Neural crest cell (in vitro differentiated cells): ENCODE data around the gene MRPL43. TPM values are rescaled to one million over a fixed set of nuclear protein-coding genes. Genes with fewer than 3 reads are reported as not detected.

Source experiments
- DNase-seq: peaks from one replicate; pipeline ENCODE4 v3.0.0; 2021; ENCODE audit warnings: low read depth, mixed read lengths, low spot score
- H3K27ac Mint-ChIP-seq: one replicate; pipeline ENCODE4 v1.8.0; 2021; ENCODE audit warnings: mild to moderate bottlenecking, mixed read lengths; ENCODE audit not compliant: unreplicated experiment
- H3K27me3 Mint-ChIP-seq: 2 replicates; pipeline ENCODE4 v1.8.0; 2021; ENCODE audit warnings: low read depth, mild to moderate bottlenecking, mixed read lengths
- H3K36me3 Mint-ChIP-seq: 2 replicates; pipeline ENCODE4 v1.8.0; 2021; ENCODE audit warnings: low read depth, mild to moderate bottlenecking, mixed read lengths
- H3K4me1 Mint-ChIP-seq: 2 replicates; pipeline ENCODE4 v1.8.0; 2021; ENCODE audit warnings: mixed read lengths
- H3K4me3 Mint-ChIP-seq: one replicate; pipeline ENCODE4 v1.8.0; 2021; ENCODE audit warnings: mild to moderate bottlenecking, mixed read lengths
- H3K9me3 Mint-ChIP-seq: 2 replicates; pipeline ENCODE4 v1.8.0; 2021; ENCODE audit warnings: mixed read lengths
- total RNA-seq: library from RNA; stranded (reverse); gene quantifications from 2 replicates; pipeline ENCODE4 v1.2.1, GENCODE V29; 2021
- TF ChIP-seq, protein P1 (sequence below): fragments of 200-600 bp; sonication (generic); conservative IDR thresholded peaks from 2 replicates; pipeline ENCODE4 v1.5.0; 2021; ENCODE audit warnings: antibody characterized with exemption, mild to moderate bottlenecking

The MRPL43 gene
- total RNA-seq, 1 donor from 2014 or later, result 64.0 TPM

DNA sequence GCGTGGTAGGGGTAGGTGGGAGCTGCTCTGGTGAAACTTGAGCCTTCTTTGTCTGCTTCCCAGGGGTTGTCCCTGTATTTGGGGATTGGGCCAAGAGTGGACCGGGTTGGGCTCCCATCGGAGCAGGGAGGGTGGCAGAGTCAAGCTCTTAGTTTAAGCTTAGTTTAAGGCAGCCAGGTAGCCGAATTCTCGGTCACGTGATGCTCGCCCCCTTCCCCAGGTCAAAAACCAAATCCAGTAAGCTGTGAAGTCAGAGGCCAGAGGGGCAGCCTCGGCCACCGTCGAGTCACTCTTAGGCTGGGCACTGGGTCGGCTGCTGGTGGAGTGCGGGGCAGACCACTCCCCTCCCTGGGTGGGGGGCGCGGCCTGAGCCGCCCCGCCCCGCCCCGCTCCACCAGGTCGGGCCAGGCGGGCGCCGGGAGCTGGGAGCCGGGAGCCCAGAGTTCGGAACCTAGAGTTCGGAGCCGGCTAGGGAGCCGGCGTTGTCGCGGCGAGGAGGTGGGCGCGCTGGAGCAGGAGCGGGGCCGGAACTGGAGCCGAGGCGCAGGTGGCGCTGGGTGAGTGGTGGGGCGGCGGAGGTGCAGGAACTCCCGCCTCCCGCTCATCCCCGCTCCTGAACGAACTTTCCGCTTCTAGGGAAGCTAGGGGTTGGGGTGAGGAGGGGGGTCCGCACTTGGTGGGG, 9.5 kb upstream of the MRPL43 start:
- TF ChIP-seq, protein P1, sequence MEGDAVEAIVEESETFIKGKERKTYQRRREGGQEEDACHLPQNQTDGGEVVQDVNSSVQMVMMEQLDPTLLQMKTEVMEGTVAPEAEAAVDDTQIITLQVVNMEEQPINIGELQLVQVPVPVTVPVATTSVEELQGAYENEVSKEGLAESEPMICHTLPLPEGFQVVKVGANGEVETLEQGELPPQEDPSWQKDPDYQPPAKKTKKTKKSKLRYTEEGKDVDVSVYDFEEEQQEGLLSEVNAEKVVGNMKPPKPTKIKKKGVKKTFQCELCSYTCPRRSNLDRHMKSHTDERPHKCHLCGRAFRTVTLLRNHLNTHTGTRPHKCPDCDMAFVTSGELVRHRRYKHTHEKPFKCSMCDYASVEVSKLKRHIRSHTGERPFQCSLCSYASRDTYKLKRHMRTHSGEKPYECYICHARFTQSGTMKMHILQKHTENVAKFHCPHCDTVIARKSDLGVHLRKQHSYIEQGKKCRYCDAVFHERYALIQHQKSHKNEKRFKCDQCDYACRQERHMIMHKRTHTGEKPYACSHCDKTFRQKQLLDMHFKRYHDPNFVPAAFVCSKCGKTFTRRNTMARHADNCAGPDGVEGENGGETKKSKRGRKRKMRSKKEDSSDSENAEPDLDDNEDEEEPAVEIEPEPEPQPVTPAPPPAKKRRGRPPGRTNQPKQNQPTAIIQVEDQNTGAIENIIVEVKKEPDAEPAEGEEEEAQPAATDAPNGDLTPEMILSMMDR, result no peak
- Mint-ChIP-seq H3K27ac (no peak overlapping the region), H3K36me3 (peaks cover 5% of the 10 kb centered on the region), H3K27me3 (peaks cover 2% of the 10 kb centered on the region), H3K4me1 (peaks cover 44% of the 10 kb centered on the region), H3K4me3 (peak overlapping the region; percentile 85), H3K9me3 (no peaks in the 10 kb centered on the region)
- no peak for DNase-seq

DNA sequence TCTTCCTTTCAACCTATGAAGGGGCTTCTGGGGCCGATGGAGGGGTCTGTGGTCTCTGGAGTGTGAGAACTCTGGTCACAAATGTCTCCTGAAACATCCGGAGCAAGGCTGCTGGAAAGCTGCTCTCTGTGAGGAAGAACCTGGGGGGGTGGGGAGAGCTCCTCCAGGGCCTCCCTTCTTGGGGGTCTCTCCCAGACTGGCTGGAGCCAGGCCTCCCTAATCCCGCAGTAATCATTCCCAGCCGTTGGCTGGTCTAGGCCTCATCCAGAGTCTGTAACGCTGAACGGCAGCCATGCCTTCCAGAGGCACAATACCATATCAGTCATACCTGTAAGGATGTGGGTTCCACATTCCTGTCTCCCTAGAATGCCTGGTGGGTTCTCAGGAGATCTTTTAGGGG, 7.9 kb upstream of the MRPL43 start:
- H3K27ac Mint-ChIP-seq, result no peak overlapping the region
- H3K9me3 Mint-ChIP-seq, result no peaks in the 10 kb centered on the region
- TF ChIP-seq, protein P1, result no peak
- H3K4me1 Mint-ChIP-seq, result peaks cover 30% of the 10 kb centered on the region
- H3K36me3 Mint-ChIP-seq, result peaks cover 15% of the 10 kb centered on the region
- no peak for DNase-seq
- peak overlapping the region; percentile 83 for H3K4me3 Mint-ChIP-seq
- no peaks in the 10 kb centered on the region for H3K27me3 Mint-ChIP-seq

DNA sequence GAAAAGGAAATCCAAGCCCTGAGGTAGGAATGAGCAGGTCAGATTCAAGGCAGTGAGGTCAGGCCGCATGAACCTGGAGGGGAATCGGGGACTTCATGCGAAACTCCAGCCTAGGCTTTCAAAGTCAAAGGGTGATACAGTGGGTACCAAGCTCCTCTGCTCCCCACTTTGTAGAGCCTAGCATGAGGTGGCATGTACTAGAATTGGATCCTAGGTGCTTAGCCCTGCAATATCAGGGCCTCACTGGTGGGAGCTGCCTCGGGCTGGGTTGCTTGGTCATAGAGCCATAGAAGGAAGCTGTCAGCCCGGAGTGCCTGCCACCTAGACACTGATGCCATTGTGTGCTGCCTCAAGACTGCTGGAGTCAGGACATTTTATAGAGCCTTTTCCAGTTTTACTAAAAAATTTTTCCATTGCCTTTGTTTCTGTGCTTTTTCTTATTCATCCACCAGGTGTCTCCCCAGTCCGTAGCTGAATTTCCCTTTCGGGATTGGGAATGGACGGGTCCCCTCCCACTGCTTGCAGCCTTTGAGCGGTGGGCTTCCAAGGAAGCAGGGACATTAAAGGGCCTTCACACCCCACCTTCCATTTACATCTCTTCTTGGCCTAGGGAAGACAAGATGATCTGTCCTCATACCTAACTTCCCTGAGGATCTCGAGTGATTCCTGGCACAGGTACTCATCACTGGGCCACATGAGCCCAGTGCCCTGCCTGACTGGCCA, 6.8 kb upstream of the MRPL43 start:
- TF ChIP-seq, protein P1, result peak; percentile 71
- Mint-ChIP-seq H3K27me3 (no peaks in the 10 kb centered on the region), H3K4me1 (peaks cover 30% of the 10 kb centered on the region), H3K9me3 (no peaks in the 10 kb centered on the region), H3K4me3 (peak overlapping the region; percentile 77), H3K27ac (peak overlapping the region; percentile 94), H3K36me3 (peaks cover 15% of the 10 kb centered on the region)
- peak; percentile 40 for DNase-seq

DNA sequence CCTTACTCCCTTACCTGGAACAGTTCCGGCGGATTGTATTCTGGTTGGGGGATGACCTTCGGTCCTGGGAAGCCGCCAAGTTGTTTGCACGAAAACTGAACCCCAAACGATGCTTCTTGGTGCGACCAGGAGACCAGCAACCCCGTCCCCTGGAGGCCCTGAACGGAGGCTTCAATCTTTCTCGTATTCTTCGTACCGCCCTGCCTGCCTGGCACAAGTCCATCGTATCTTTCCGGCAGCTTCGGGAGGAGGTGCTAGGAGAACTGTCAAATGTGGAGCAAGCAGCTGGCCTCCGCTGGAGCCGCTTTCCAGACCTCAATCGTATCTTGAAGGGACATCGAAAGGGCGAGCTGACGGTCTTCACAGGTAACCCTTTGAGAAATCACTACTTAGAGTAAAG, 1.8 kb upstream of the MRPL43 start:
- no peak for DNase-seq
- Mint-ChIP-seq H3K36me3 (peaks cover 10% of the 10 kb centered on the region), H3K27ac (no peak overlapping the region), H3K4me3 (peak overlapping the region; percentile 49), H3K4me1 (peaks cover 28% of the 10 kb centered on the region), H3K27me3 (no peaks in the 10 kb centered on the region), H3K9me3 (no peaks in the 10 kb centered on the region)
- TF ChIP-seq, protein P1, result no peak

DNA sequence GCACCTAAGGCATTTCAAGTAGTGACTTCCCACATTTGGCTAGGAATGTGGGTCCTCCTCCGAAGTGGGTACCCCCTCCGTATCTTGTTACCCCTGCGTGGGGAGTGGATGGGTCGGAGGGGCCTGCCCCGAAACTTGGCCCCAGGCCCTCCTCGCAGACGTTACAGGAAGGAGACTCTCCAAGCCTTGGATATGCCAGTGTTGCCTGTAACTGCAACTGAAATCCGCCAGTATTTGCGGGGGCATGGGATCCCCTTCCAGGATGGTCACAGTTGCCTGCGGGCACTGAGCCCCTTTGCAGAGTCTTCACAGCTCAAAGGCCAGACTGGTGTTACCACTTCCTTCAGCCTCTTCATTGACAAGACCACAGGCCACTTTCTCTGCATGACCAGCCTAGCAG, 869 bp upstream of the MRPL43 start:
- no peak overlapping the region for H3K27ac Mint-ChIP-seq
- H3K4me1 Mint-ChIP-seq, result peaks cover 21% of the 10 kb centered on the region
- no peak for DNase-seq
- H3K36me3 Mint-ChIP-seq, result peaks cover 10% of the 10 kb centered on the region
- TF ChIP-seq, protein P1, result no peak
- H3K27me3 Mint-ChIP-seq, result no peaks in the 10 kb centered on the region
- no peaks in the 10 kb centered on the region for H3K9me3 Mint-ChIP-seq
- H3K4me3 Mint-ChIP-seq, result peak overlapping the region; percentile 96
